Measurements from ENCODE around the gene PSME2.
A peak's percentile ranks its signal among the peaks of the same experiment; 100 is the strongest.

The PSME2 gene

DNA sequence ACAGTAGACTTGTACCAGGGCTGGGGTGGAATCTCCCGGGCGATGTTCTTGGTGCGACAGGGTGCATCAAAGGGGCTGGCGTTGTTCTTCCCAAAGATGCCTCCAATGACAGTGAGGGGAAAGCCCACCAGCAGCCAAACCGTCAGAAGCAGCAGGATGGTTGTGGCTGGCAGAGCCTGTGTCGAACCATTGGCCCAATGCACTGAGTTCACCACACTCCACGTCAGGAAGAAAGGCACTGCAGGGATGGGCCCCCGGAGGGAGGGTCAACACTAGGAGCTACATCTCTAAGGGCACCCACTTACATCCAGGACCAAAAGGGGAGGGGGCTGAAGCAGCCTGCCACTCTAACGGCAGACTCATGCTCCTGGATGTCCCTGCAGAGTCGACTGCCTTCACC lies 44.0 kb upstream of the PSME2 start:
- TF ChIP-seq, protein P1, sequence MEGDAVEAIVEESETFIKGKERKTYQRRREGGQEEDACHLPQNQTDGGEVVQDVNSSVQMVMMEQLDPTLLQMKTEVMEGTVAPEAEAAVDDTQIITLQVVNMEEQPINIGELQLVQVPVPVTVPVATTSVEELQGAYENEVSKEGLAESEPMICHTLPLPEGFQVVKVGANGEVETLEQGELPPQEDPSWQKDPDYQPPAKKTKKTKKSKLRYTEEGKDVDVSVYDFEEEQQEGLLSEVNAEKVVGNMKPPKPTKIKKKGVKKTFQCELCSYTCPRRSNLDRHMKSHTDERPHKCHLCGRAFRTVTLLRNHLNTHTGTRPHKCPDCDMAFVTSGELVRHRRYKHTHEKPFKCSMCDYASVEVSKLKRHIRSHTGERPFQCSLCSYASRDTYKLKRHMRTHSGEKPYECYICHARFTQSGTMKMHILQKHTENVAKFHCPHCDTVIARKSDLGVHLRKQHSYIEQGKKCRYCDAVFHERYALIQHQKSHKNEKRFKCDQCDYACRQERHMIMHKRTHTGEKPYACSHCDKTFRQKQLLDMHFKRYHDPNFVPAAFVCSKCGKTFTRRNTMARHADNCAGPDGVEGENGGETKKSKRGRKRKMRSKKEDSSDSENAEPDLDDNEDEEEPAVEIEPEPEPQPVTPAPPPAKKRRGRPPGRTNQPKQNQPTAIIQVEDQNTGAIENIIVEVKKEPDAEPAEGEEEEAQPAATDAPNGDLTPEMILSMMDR (IDR thresholded peaks at IDR 0.05): no peak
- peaks cover 0 to 35% (median 28%) of the 10 kb centered on the region in 4 donors for H3K4me1 ChIP-seq
- peaks cover 25 to 54% (median 34%) of the 10 kb centered on the region in 3 donors for H3K36me3 ChIP-seq
- no peak for DNase-seq
- H3K27me3 ChIP-seq: no peaks in the 10 kb centered on the region
- H3K9me3 ChIP-seq: no peaks in the 10 kb centered on the region
- H3K4me3 ChIP-seq: no peak overlapping the region
- no peak overlapping the region for H3K27ac ChIP-seq
- intact Hi-C loops (cut with DNase I; ENCODE audit: low total_unique reads): no loop called here

GRCh38 chr14:24189460-24189859 lies 43.0 kb upstream of the PSME2 start:
- Histone ChIP-seq H3K4me3 (no peak overlapping the region), H3K36me3 (peaks cover 34 to 63% (median 44%) of the 10 kb centered on the region in 3 donors), H3K4me1 (peaks cover 0 to 30% (median 23%) of the 10 kb centered on the region in 4 donors), H3K27ac (peak overlapping the region in 1 of 2 donors; percentile 73), H3K27me3 (no peaks in the 10 kb centered on the region), H3K9me3 (no peaks in the 10 kb centered on the region)
- DNase-seq: no peak
- TF ChIP-seq, protein P1 (IDR thresholded peaks at IDR 0.05): no peak
- intact Hi-C loops (cut with DNase I; ENCODE audit: low total_unique reads): loop anchor here (5.0 kb wide), 1 partner anchor 42 kb away; the partner anchor contains the start of genes PSME2 and RNF31

DNA sequence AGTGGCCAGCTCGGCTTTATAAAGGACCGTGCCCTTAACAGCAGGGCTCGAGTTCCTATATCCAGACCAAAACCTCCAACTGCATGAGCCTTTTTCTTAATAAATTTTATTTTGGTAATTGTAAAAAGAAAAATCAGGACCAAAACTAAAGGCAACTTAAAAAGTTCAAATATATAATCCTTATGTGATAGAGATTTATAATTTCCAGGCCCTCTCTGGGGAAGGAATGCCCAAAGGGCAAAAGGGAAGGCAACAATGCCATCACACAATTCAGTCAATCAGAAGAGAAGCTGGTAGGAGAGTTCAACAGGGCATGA lies 42.6 kb upstream of the PSME2 start:
- intact Hi-C loops (cut with DNase I; ENCODE audit: low total_unique reads): loop anchor here (5.0 kb wide), 1 partner anchor 42 kb away; the partner anchor contains the start of genes PSME2 and RNF31
- no peaks in the 10 kb centered on the region for H3K27me3 ChIP-seq
- H3K4me1 ChIP-seq: peaks cover 0 to 26% (median 19%) of the 10 kb centered on the region in 4 donors
- H3K9me3 ChIP-seq: no peaks in the 10 kb centered on the region
- peaks cover 39 to 68% (median 48%) of the 10 kb centered on the region in 3 donors for H3K36me3 ChIP-seq
- no peak for DNase-seq
- peak overlapping the region in 1 of 2 donors; percentile 73 for H3K27ac ChIP-seq
- TF ChIP-seq, protein P1 (IDR thresholded peaks at IDR 0.05): no peak
- peak overlapping the region; percentile 56 to 67 for H3K4me3 ChIP-seq

DNA sequence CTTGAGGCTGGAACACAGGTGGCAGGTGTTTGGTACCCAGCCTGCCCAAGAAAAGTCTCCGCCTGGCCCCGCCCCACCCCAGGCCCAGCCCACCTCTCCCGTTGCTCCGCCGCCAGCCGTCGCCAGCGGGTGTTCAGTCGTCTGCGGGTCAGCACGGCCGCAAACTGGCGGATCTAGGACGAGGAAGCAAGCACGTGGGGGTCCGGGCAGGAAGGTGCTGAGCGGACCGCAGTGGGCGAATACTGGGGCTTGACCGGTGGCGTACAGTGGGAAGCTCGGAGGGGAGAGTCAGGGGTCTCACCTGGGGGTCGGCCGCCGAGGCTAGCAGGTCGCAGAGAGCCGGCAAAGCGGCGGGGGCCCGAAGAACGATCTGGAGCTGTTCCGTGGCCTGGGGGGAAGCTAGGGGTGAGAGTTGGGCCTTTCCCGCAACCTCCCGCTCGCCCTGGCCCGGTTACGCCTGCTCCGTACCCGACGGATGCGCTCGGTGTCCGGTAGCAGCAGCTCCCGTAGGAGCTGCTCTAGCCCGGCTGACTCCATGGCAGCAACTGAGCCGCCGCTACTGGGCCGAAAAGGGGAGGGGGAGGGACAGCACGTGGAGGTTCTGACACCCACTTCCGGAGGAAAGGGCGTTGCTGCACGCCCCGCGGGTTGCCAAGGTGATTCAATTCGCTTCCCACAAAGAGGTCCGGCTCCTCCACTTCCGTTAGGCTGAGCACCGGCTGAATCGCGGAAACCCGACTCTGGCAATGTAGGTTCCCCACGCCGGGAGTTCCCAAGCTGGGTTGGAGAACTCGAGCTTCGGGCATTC lies 42.0 kb upstream of the PSME2 start, which contains the start of gene IPO4:
Gene IPO4 (minus strand): TSS at position 566 of the 808 bp plus-strand sequence. CDS start 29 bp downstream, at position 537.
- peak; percentile 96 to 97 for DNase-seq
- peak within 1 kb of the TSS; percentile 56 to 67 for H3K4me3 ChIP-seq
- H3K27me3 ChIP-seq: no peaks in the 10 kb centered on the region
- intact Hi-C loops (cut with DNase I; ENCODE audit: low total_unique reads): loop anchor here (5.0 kb wide), 1 partner anchor 41 kb away; the partner anchor contains the start of genes PSME2 and RNF31
- no peaks in the 10 kb centered on the region for H3K9me3 ChIP-seq
- TF ChIP-seq, protein P1 (IDR thresholded peaks at IDR 0.05): peak in 1 of 2 experiments; percentile 9
- peaks cover 45 to 73% (median 54%) of the 10 kb centered on the region in 3 donors for H3K36me3 ChIP-seq
- peaks cover 0 to 24% (median 17%) of the 10 kb centered on the region in 4 donors for H3K4me1 ChIP-seq
- H3K27ac ChIP-seq: peak within 1 kb of the TSS; percentile 65 to 73

GRCh38 chr14:24187539-24187915 lies 41.1 kb upstream of the PSME2 start:
- H3K27me3 ChIP-seq: no peaks in the 10 kb centered on the region
- H3K36me3 ChIP-seq: peaks cover 48 to 75% (median 56%) of the 10 kb centered on the region in 3 donors
- H3K9me3 ChIP-seq: no peaks in the 10 kb centered on the region
- DNase-seq: no peak
- TF ChIP-seq, protein P1 (IDR thresholded peaks at IDR 0.05): no peak
- intact Hi-C loops (cut with DNase I; ENCODE audit: low total_unique reads): loop anchor here (5.0 kb wide), 1 partner anchor 40 kb away; the partner anchor contains the start of genes PSME2 and RNF31
- no peak overlapping the region for H3K27ac ChIP-seq
- peaks cover 0 to 24% (median 17%) of the 10 kb centered on the region in 4 donors for H3K4me1 ChIP-seq
- peak overlapping the region; percentile 56 to 67 for H3K4me3 ChIP-seq
